Natural killer cell (primary cell): ENCODE results near the gene COG3. TPM values are rescaled to one million over a fixed set of nuclear protein-coding genes. Genes with fewer than 3 reads are reported as not detected.

Experiments
- ATAC-seq, 3 donors: fragments of 150-1000 bp in 2 of 3; fragments of 200-7000 bp in 1 of 3; cut with Tn5 transposase; 1 replicate in 1 of 3; 2 replicates in 2 of 3; pipeline ENCODE4 v1.10.0; 2021; ENCODE audit warnings: mild to moderate bottlenecking in 2 of 3, moderate library complexity in 2 of 3
- DNase-seq, 2 donors: peaks; one replicate each; pipeline versions ENCODE4 v3.0.0 to v3.0.0-alpha.2; 2013 to 2021; ENCODE audit warnings: mixed read lengths in 1 of 2
- H3K27ac ChIP-seq: one replicate; pipeline ENCODE4 v1.5.1; 2013; ENCODE audit warnings: mild to moderate bottlenecking, low read length
- H3K27me3 ChIP-seq: one replicate; pipeline ENCODE4 v1.6.1; 2013; ENCODE audit warnings: low read length; ENCODE audit not compliant: control insufficient read depth, insufficient read depth
- H3K36me3 ChIP-seq: one replicate; pipeline ENCODE4 v1.6.1; 2013; ENCODE audit warnings: low read length; ENCODE audit not compliant: control insufficient read depth, insufficient read depth
- H3K4me1 ChIP-seq: one replicate; pipeline ENCODE4 v1.6.1; 2013; ENCODE audit warnings: low read length; ENCODE audit not compliant: control insufficient read depth, insufficient read depth
- H3K4me3 ChIP-seq: one replicate; pipeline ENCODE4 v1.5.1; 2013; ENCODE audit warnings: low read length
- H3K9me3 ChIP-seq: one replicate; pipeline ENCODE4 v1.6.1; 2013; ENCODE audit warnings: low read length; ENCODE audit not compliant: control insufficient read depth, insufficient read depth
- H3K27ac Mint-ChIP-seq, 2 donors: one replicate each; pipeline ENCODE4 v1.8.0; 2022; ENCODE audit warnings: mild to moderate bottlenecking in 2 of 2, mixed read lengths in 2 of 2, moderate library complexity in 1 of 2
- H3K27me3 Mint-ChIP-seq, 2 donors: one replicate each; pipeline ENCODE4 v1.8.0; 2022; ENCODE audit warnings: low read depth in 2 of 2, mixed read lengths in 2 of 2
- H3K36me3 Mint-ChIP-seq: one replicate; pipeline ENCODE4 v1.8.0; 2022; ENCODE audit warnings: mixed read lengths
- H3K4me1 Mint-ChIP-seq, 2 donors: one replicate each; pipeline ENCODE4 v1.8.0; 2022; ENCODE audit warnings: mixed read lengths in 2 of 2
- H3K4me3 Mint-ChIP-seq: one replicate; pipeline ENCODE4 v1.8.0; 2022; ENCODE audit warnings: mild to moderate bottlenecking, moderate library complexity, mixed read lengths
- H3K9me3 Mint-ChIP-seq, 2 donors: one replicate each; pipeline ENCODE4 v1.8.0; 2022; ENCODE audit warnings: mixed read lengths in 2 of 2
- WGBS: methylation state at CpG from one replicate; pipeline ENCODE4 v1.1.7; 2013; ENCODE audit warnings: missing lambda C conversion rate; ENCODE audit not compliant: insufficient coverage; 5-methylcytosine and 5-hydroxymethylcytosine counted together
- intact Hi-C: fragments of 100-400 bp; cut with micrococcal nuclease; formaldehyde crosslinking; loops from one replicate; pipeline ENCODE4 v1.14.2; 2022
- total RNA-seq, 4 donors: library from RNA; stranded (reverse); fragments of 120-200 nt in 1 of 4; gene quantifications; one replicate each; pipeline versions ENCODE4 v1.2.3 to v1.2.4, GENCODE V29; 2013 to 2022
- TF ChIP-seq, protein P1 (sequence below): fragments of 200-600 bp; IDR thresholded peaks from one replicate; pipeline ENCODE4 v1.8.0; 2022; ENCODE audit warnings: antibody characterized with exemption

Gene COG3
- total RNA-seq, 3 donors from 2014 or later (not counting 1 experiment from before 2014, with no cell fraction given): 48.8 to 58.1 (median 55.6) TPM

DNA sequence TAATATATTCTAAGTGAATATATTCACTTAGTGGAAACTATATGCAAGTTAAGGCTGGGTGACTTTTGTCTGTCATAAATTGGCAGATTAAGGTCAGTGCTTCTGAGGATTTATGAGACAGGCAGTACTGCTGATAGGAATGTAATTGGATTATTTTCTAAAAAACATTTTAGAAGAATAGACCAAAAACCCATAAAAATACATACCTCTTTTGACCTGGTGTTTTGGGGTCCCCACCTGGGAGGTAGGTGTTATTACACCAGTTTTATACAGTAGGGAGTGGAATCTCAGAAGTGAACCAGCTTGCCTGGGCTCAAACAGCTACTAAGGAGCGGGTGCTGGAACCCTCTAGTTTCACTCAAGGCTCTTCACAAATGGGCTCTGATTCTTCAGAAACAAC is 25.3 kb downstream of the COG3 start:
- H3K9me3 ChIP-seq: no peaks in the 10 kb centered on the region
- no peak overlapping the region for H3K4me3 ChIP-seq
- no peaks in the 10 kb centered on the region for H3K4me1 ChIP-seq
- H3K4me3 Mint-ChIP-seq: no peak overlapping the region
- DNase-seq: peak in 1 of 2 donors; percentile 63
- H3K27me3 Mint-ChIP-seq: no peaks in the 10 kb centered on the region
- intact Hi-C loops: loop anchor here (10.0 kb wide), 1 partner anchor 445 kb away; no protein-coding TSS in a partner anchor
- peaks cover 52% of the 10 kb centered on the region for H3K36me3 ChIP-seq
- no peaks in the 10 kb centered on the region for H3K27me3 ChIP-seq
- H3K27ac Mint-ChIP-seq: no peak overlapping the region
- peaks cover 15% of the 10 kb centered on the region for H3K36me3 Mint-ChIP-seq
- 100% methylated on average over 1 of the region's 1 CpG for WGBS
- H3K4me1 Mint-ChIP-seq: peaks cover 0 to 6% of the 10 kb centered on the region in 2 donors
- ATAC-seq: peak in 2 of 3 donors; percentile 55 to 57
- H3K9me3 Mint-ChIP-seq: no peaks in the 10 kb centered on the region
- H3K27ac ChIP-seq: no peak overlapping the region
- TF ChIP-seq, protein P1, sequence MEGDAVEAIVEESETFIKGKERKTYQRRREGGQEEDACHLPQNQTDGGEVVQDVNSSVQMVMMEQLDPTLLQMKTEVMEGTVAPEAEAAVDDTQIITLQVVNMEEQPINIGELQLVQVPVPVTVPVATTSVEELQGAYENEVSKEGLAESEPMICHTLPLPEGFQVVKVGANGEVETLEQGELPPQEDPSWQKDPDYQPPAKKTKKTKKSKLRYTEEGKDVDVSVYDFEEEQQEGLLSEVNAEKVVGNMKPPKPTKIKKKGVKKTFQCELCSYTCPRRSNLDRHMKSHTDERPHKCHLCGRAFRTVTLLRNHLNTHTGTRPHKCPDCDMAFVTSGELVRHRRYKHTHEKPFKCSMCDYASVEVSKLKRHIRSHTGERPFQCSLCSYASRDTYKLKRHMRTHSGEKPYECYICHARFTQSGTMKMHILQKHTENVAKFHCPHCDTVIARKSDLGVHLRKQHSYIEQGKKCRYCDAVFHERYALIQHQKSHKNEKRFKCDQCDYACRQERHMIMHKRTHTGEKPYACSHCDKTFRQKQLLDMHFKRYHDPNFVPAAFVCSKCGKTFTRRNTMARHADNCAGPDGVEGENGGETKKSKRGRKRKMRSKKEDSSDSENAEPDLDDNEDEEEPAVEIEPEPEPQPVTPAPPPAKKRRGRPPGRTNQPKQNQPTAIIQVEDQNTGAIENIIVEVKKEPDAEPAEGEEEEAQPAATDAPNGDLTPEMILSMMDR: peak; percentile 38

DNA sequence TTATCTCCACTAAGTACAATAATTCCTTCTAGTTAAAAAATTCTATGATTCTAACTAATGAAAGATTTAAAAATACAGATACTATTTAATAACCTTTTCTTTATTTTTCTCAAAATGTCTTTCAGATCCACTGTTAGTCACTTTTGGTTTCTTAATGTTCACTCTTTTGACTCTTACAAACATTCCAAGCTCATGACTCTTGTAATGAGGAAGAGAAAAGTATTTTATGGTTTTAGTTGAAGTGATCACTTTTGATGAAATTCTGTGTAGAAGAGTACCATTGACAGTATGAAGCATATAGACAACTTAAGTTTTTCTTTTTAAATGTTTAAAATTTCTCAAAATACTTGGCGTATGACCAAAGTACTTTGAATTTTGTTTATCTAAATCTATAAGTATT is 27.8 kb downstream of the COG3 start:
- Histone ChIP-seq H3K9me3 (no peaks in the 10 kb centered on the region), H3K27ac (no peak overlapping the region), H3K4me3 (no peak overlapping the region), H3K4me1 (no peaks in the 10 kb centered on the region), H3K27me3 (no peaks in the 10 kb centered on the region), H3K36me3 (peaks cover 53% of the 10 kb centered on the region)
- TF ChIP-seq, protein P1: no peak
- no CpG with 5 or more reads among the region's 1 CpG for WGBS
- Mint-ChIP-seq H3K36me3 (peaks cover 11% of the 10 kb centered on the region), H3K27me3 (no peaks in the 10 kb centered on the region), H3K27ac (no peak overlapping the region), H3K4me3 (no peak overlapping the region), H3K4me1 (no peaks in the 10 kb centered on the region), H3K9me3 (no peaks in the 10 kb centered on the region)
- no peak for ATAC-seq
- DNase-seq: no peak
- intact Hi-C loops: loop anchor here (10.0 kb wide), 1 partner anchor 448 kb away; no protein-coding TSS in a partner anchor

- peaks cover 19% of the 10 kb centered on the region for H3K36me3 Mint-ChIP-seq
- WGBS: 98% methylated on average over 6 of the region's 7 CpGs
Observed at GRCh38 chr13:45496942-45497341, 32.2 kb downstream of the COG3 start.

More at GRCh38 chr13:45496942-45497341, 32.2 kb downstream of the COG3 start:
- ATAC-seq: no peak
- Histone ChIP-seq H3K27ac (no peak overlapping the region), H3K4me3 (no peak overlapping the region), H3K9me3 (no peaks in the 10 kb centered on the region), H3K36me3 (peaks cover 54% of the 10 kb centered on the region), H3K4me1 (no peaks in the 10 kb centered on the region), H3K27me3 (no peaks in the 10 kb centered on the region)
- TF ChIP-seq, protein P1: no peak
- no peaks in the 10 kb centered on the region for H3K27me3 Mint-ChIP-seq
- H3K4me3 Mint-ChIP-seq: no peak overlapping the region
- peaks cover 9 to 13% of the 10 kb centered on the region in 2 donors for H3K4me1 Mint-ChIP-seq
- intact Hi-C loops: loop anchor here (10.0 kb wide), 1 partner anchor 452 kb away; no protein-coding TSS in a partner anchor
- H3K27ac Mint-ChIP-seq: peak overlapping the region in 1 of 2 donors; percentile 11
- H3K9me3 Mint-ChIP-seq: no peaks in the 10 kb centered on the region
- no peak for DNase-seq
